RKO (cell line): ENCODE data around the gene TAF11L2.
"Not testable (repeated sequence)": the region's sequence is repeated elsewhere in the genome, so short reads cannot be mapped to it uniquely, and the experiment has no call there.

Experiments
- DNase-seq: peaks from one replicate; pipeline ENCODE4 v3.0.0-alpha.2; 2016; ENCODE audit warnings: low spot score

The TAF11L2 gene

GRCh38 chr5:17497931-17498330 lies at the start of gene TAF11L2:
TSS of gene TAF11L2 (plus strand) at chr5:17498231.
- DNase-seq: not testable (repeated sequence)

- DNase-seq: no peak
Measured at GRCh38 chr5:17448877-17449276, 49.2 kb upstream of the TAF11L2 start.

DNA sequence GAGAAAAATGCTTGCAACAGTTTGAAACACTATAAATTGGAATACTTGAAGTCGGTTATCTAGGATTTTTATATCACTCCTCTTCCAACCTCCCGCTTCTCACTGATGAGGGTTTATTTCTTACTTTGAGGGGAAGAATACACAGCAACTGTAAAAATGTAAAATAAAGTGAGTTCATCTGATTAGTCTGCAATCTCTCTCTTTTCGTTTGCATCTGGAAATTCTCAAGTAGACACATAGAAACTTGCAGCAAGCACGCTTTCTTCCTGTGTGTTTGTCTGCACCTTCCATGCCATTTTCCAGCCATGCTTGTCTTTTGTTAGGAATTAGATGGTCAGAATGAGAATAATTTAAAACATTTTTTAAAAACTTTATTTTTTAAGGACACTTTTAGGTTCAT lies 45.1 kb upstream of the TAF11L2 start:
- DNase-seq: no peak

DNA sequence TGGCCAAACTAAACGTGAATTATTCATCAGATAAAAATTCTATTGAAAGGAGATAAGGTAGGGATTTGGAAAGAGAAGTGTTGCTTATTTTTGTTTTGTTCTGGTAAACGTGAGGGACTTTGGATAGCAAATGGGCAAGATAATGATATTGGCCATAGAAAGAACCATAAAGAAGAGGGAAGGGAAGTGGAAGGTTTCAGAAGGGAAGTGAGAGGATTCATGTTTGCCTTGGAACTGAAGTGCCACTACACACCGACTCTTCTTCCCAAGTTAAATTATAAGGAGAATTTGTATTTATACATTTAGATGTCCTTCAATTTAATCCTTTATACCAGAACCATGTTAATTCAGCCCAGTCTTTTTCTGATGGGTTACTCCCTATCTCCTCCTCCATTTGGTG lies 42.1 kb upstream of the TAF11L2 start:
- no peak for DNase-seq

DNA sequence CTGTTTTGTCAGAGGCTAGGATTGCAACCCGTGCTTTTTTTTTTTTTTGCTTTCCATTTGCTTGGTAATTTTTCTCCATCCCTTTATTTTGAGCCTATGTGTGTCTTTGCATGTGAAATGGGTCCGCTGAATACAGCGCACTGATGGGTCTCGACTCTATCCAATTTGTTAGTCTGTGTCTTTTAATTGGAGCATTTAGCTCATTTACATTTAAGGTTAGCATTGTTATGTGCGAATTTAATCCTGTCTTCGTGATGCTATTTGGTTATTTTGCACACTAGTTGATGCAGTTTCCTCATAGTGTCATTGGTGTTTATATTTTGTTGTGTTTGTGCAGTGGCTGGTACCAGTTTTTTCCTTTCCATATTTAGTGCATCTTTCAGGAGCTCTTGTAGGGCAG lies 36.2 kb upstream of the TAF11L2 start:
- DNase-seq: no peak

GRCh38 chr5:17463653-17464052 lies 34.4 kb upstream of the TAF11L2 start:
- no peak for DNase-seq

GRCh38 chr5:17470064-17470463 lies 28.0 kb upstream of the TAF11L2 start:
- no peak for DNase-seq

DNA sequence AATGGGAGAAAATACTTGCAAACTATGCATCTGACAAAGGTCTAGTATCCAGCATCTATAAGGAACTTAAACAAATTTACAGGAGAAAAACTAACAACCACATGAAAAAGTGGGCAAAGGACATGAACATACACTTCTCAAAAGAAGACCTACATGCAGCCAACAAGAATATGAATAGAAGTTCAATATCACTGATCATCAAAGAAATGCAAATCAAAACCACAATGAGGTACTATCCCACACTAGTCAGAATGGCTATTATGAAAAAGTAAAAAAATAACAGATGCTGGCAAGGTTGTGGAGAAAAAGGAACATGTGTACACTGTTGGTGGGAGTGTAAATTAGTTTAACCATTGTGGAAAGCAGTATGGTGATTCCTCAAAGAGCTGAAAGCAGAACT lies 23.0 kb upstream of the TAF11L2 start:
- not testable (repeated sequence) for DNase-seq

- no peak for DNase-seq
Measured at GRCh38 chr5:17477043-17477442, 21.0 kb upstream of the TAF11L2 start.

GRCh38 chr5:17477573-17478265 lies 20.3 kb upstream of the TAF11L2 start:
- DNase-seq: no peak

GRCh38 chr5:17481378-17481777 lies 16.7 kb upstream of the TAF11L2 start:
- DNase-seq: no peak

DNA sequence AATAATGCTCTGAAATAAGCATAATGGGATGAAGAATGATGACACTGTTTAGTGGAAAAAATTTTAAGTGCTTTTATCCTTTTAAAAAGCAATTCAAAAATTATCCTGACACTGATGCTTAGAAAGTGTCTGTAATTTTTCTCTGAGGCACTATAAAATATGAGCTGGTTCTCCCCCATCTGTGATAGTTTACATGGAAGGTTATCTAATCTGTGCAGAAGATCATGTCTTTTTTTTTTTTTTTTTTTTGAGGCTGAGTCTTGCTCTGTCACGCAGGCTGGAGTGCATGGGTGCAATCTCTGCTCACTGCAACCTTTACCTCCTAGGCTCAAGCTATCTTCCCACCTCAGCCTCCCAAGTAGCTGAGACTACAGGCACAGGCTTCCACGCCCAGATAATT lies 15.2 kb upstream of the TAF11L2 start:
- DNase-seq: no peak

DNA sequence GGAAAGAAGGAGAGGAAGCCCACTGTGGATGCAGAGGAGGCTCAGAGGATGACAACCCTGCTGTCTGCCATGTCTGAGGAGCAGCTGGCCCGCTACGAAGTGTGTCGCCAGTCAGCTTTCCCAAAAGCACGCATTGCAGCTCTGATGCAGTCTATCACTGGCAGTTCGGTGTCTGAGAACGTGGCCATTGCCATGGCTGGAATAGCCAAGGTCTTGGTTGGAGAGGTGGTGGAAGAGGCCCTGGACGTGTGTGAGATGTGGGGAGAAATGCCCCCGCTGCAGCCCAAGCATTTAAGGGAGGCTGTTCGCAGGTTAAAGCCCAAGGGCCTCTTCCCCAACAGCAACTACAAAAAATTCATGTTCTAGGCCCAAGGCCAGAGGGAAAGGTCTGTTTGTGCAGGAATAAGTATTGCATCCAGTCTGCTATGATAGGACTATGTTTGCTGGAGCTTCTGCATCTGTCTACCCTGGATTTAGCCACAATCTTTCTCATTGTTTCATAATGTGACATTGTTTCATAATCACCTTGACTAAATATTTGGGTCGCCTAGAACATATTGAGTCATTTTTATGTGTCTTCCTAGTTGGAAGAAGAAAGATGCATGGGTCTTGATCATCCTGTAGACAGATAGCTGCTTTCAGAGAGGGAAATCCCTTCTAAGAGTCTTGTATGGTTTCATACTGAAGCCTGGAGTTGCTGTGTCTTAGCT lies 11.4 kb upstream of the TAF11L2 start:
- DNase-seq: not testable (repeated sequence)

- DNase-seq: no peak
Measured at GRCh38 chr5:17487174-17487512, 10.9 kb upstream of the TAF11L2 start.

DNA sequence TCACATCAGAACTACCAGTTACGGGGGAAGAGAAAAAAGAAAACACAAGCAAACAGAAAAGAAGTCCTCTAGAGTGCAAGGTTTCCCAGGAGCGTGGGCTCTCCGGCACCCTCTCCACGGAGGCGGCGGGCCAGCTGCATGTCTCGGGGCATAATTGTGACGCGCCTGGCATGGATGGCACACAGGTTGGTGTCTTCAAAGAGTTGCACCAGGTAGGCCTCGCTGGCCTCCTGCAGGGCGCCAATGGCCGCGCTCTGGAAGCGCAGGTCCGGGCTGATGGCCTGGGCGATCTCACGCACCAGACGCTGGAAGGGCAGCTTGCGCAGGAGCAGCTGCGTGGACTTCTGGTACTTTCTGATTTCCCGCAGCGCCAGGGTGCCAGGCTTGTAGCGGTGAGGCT lies 6.8 kb upstream of the TAF11L2 start:
- not testable (repeated sequence) for DNase-seq

DNA sequence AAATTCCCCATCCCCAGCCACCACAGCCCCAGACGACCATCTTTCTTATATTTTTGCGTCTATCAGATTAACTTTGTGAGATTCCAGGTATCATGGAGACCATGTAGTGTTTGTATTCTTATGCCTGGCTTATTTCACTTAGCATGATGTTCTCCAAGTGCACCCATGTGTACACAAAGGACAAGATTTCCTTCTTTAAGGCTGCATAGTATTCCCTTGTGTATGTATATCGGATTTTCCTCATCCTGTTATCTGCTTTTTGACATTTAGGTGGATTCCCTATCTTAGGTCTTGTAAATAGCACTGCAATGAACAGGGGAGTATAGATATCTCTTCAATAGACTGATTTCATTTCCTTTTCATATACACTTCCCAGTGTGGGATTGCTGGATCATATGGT lies 5.3 kb upstream of the TAF11L2 start:
- DNase-seq: no peak

DNA sequence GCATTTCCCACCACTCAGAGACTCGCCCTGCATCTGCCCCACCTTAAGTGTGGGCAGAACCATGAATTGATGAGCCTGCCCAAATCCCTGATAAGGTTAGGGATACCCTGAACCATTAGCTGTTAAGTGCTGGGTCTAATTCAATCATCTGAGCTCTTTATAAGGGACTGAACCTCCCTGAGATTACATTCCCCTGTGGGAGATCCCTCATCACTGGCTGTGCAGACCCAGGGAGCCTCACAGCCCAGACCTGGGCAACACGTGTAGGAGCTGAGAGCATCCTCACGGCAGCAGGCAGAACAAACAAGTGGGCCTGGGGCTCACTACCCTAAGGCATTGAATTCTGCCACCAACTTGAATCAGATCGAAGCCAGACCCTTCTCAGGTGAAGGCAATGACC lies 585 bp upstream of the TAF11L2 start:
- DNase-seq: no peak

GRCh38 chr5:17511775-17512325 lies 13.8 kb downstream of the TAF11L2 start:
- DNase-seq: no peak

- not testable (repeated sequence) for DNase-seq
Measured at GRCh38 chr5:17517526-17517925, 19.5 kb downstream of the TAF11L2 start.

DNA sequence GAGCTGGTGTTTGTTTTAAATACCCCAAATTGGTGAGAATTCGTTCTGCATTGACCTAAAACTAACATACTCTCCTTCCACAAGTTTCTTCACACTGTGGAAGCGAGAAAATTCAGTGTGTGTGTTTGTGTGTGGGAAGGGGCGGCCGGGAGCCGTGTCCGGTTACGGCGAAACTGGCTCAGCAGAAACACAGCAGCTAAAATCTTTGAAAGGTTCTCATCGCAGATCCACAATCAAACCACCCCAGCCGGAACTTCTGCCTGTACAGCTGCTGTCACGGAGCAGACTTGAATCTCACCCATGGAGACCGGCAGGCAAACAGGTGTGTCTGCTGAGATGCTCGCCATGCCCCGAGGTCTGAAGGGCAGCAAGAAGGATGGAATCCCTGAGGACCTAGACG lies 20.0 kb downstream of the TAF11L2 start, which contains the start of gene TAF11L3:
TAF11L3 (plus strand) TSS at position 301 of the 400 bp plus-strand sequence.
- DNase-seq: not testable (repeated sequence)

DNA sequence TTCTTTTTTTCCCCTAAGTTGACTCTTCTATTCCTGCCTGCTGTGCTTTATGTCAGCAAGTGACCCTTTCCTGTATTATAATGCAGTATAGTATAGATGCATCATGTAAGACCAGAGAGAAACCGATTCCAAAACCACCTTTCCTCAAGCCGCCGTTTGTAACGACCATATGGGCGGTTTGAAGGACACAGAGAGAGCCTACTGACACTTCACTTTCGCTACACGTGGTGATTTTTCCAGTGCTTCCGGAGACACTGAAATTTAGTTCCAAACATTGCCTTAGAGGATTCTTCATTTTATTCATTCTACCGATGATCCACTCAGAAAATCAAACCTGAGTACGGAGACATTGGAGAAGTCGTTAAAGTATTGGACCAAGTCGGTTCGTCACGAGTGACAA lies 21.5 kb downstream of the TAF11L2 start:
- not testable (repeated sequence) for DNase-seq

- DNase-seq: not testable (repeated sequence)
Measured at GRCh38 chr5:17521501-17521900, 23.5 kb downstream of the TAF11L2 start, which contains the start of gene TAF11L4. TSS of gene TAF11L4 (plus strand) at chr5:17521801.

GRCh38 chr5:17524935-17525334 lies 26.9 kb downstream of the TAF11L2 start, which contains the start of gene TAF11L5:
TSS of gene TAF11L5 (plus strand) at chr5:17525235.
- DNase-seq: not testable (repeated sequence)
